ENCODE data around the gene RNF141.

Gene RNF141

DNA sequence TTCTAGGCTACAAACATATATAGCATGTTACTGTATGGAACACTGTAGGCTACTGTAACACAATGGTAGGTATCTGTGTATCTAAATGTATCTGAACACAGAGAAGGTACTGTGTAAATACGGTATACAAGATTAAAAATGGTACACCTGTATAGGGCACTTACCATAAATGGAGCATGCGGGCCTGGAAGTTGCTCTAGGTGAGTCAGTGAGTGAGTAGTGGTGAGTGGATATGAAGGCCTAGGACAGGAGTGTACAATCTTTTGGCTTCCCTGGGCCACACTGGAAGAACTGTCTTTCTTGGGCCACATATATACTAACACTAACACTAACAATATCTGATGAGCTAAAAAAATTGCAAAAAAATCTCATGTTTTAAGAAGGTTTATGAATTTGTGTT, 21.4 kb downstream of the RNF141 start:
- DNase-seq, result no peak

DNA sequence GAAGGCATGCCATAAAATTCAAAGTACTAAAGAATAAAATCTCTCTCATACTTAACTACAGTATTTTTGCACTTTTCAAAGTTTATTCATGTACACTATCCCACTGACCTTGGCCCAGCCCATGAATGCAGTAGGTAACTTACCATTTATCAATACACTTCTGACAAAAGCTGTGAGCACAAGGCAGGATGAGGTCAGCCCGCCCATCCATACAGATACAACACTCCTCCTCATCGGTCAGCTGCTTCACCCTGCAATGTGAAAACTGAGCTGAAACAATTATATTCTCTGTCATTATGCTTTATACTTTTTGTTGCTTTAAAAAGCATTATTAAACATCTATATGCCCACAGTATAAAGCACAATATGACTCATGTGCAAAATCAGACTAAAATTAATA, 22.1 kb downstream of the RNF141 start:
- DNase-seq, result no peak

DNA sequence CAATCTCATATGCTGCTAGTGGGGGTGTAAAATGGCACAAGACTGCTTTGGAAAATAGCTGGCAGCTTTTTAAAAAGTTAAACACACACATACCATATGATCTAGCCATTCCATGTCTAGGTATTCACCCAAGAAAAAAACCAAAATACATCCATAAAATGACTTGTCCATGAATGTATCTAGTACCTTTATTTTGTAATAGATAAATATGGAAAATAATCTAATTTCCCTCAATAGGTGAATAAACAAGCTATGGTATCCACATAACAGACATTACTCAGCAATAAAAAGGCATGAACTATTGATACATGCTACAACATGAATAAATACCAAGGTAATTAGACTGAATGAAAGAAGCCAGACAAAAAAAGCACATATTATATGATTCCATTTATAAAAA, 22.9 kb downstream of the RNF141 start:
- DNase-seq, result no peak

DNA sequence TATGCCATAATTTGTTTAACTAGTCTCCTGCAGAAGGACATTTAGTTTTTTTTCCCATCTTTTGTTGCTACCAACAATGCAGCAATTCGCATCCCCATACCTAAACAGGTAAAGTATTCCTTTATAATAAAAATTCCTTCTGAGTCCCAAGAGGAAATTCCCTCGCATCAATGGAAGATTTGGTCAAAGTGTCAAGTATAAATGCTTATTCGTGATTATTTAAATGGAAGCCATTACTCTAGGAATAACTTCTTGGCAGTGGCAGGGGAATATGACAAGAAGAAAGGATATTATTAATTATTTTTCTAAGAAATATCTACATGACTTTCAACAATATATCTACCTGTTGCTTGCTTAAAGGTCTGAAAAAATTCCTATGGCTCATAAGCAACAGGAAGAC, 25.6 kb downstream of the RNF141 start:
- no peak for DNase-seq

DNA sequence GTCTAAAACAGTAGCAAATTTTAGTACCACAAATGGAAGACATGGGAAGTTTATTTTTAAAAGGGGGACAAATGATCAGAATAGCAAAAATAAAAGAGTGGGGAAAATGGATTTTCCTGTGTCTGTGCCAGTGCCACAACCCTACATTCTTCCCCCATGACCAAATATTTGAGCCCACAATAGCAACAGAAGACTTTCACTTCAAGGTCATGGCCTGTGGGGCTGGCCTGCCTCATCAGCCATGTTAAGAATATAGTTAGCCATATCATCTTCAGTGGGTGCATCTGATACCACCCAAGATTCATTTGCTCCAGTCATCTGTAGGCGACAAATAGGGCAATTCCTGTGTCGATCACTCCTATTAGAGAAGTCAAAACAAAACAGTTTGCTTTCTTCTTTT, 26.3 kb downstream of the RNF141 start:
- no peak for DNase-seq

DNA sequence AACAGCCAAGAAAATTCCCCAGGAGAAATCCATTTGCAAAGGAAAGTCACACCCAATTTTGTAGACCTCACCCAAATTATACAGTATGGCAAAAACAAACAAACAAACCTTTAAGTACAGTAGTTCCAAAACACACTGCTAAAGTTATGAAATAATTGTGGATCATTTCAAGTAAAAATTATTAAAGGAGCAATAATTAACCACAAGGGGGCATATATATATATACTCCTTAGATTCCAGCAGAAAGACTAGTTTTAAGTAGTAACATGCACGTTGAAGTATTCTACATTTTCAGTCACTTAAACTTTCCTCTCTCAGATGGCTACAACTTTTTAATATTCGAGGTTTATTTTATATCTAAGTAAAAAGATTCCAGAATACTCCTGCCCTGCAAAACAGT, 26.8 kb downstream of the RNF141 start:
- no peak for DNase-seq

DNA sequence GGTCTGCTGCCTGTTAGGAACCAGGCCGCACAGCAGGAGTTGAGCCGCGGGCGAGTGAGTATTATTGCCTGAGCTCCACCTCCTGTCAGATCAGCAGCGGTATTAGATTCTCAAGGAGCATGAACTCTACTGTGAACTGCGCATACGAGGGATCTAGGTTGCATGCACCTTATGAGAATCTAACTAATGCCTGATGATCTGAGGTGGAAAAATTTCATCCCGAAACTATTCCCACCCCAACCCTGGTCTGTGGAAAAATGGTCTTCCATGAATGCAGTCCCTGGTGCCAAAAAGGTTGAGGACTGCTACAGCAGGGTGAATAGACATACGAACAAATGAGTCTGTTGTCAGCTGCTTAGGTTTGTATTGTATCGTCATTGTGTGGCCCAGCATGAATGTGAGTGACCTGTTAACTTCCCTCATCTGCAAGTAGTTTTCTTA, 29.8 kb downstream of the RNF141 start:
- no peak for DNase-seq

DNA sequence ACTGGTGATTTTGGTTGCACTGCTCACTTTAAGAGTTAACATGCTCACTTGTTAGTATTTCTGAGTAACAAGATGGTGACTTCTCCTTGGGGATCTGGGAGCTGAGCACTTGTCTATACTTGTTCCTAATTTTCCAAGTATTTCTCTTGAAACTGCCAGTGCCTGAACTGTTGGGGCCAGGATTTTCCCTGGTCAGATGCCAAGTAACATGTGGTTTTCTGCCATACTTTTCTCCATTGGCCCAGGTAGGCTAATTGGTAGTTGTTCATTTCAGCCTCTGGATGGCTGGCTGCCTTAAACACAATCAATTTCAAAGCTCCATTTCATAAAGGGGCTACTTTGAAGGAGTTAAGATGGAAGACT, 35.0 kb downstream of the RNF141 start:
- DNase-seq, result no peak

DNA sequence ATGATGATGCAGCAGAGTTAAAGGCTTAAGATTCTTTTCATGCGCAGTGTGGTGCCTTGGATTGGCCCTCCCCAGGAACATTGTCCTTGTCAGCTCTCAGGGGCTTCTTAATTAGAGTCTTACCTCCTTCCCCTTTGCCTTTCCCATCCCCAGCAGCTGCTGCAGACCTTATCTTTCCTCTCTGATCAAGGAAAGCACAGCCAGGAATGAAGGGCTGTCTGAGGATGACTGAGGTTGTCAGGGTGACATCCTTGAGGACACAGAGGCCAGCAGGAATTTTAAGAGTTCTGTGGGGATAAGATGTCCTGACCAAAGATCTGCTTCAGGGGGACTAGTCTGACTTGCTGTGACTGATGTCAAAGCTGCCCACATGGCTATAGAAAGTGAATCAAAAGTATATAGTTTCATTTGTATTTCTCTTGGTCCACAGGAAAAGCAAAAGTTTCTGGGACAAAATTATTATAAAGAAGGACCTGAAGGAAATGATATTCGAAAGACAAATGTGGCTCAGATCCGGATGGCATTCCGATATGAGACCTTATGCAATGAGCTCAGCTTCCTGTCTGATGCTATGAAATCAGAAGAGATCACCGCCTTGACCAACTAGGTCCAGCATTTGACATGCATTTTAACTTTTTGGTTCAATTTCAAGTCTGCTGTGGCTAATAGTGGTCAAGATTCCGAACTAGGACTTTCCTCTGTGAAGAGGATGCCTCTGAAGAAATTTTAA, 35.5 kb downstream of the RNF141 start:
- no peak for DNase-seq

DNA sequence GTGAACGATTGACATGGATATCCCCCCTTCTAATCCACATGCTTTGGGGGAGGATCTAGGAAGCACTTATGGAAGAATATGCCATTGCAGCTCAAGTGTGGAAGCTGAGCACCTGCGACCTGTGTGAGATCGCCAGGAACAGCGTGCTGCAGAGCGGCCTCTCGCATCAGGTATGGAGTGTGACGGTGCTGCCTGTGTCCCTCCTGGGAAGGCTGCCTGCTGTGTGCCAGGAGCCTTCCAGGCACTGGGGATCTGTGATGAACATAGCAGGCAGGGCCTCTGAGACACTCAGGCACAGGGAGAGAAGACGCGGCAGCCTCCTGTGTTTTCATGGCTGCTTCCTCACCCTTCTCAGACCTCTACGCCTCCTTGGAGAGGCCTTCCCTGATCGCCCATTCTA, 36.5 kb downstream of the RNF141 start:
- DNase-seq, result no peak

DNA sequence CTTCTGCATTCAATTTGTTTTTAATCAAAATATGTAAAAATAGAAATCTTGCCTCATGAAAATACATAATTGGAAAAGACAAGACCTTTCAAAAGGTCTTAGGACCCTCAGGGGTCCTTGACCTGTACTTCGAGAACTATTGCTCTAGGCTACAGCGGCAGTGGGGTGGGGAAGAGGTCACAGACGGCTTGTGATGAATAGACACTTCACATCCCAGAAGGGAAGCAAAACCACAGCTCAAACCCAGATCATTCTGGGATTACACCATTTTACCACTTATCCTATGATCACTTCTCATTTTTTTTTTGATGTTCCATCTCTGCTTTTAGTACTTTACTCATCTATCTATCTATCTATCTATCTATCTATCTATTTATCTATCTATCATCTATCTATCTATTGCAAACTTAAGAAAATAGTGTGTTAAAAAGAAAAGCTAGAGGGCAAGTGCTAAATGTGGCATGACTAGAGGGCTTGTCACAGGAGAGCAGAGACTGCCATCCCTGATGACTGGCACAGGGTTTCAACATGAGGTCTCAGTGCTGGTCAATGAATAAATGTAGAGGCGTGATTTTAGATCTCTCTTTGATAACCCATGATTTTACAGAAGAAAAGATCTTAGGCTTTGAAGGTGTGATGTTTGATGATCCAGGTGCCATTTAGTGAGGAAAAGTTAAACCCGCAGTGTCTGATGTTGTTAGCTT, 37.1 kb downstream of the RNF141 start:
- DNase-seq, result no peak

DNA sequence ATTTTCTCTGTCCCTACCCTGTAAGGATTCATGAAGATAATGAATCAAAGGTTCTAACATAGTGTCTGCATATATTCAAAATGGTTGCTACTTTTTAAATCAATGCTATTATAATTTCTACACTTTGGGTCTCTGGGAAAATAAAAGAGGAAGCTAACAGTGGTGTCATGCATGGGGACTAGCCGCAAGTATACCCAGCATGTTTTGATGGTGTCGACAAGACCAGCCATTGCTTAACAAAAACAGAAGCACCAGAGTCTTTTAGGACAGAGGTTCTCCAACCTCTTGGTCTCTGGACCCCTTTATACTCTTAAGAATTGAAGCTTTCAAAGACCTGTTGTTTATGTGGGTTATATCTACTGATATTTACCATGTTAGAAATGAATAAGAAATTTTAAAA, 37.8 kb downstream of the RNF141 start:
- peak; percentile 23 for DNase-seq

DNA sequence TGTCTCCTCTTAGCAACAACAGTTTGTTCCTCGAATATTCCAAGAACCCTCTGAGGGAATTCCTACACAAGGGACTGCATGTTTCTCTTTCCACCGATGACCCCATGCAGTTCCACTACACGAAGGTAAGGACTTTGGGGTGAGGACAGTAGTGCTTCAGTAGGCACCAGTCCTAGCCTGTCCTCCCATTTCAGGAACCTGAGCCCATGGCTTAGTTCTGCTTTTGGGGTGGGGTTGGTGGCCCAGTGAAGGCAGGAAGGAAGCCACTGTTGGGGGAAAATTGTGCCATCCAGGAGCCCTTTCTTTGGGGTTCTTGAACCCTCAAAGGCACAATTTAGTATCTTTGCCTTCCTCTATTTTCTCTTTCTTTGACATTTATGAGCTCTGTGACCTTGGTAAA, 38.2 kb downstream of the RNF141 start:
- DNase-seq, result peak; percentile 36

DNA sequence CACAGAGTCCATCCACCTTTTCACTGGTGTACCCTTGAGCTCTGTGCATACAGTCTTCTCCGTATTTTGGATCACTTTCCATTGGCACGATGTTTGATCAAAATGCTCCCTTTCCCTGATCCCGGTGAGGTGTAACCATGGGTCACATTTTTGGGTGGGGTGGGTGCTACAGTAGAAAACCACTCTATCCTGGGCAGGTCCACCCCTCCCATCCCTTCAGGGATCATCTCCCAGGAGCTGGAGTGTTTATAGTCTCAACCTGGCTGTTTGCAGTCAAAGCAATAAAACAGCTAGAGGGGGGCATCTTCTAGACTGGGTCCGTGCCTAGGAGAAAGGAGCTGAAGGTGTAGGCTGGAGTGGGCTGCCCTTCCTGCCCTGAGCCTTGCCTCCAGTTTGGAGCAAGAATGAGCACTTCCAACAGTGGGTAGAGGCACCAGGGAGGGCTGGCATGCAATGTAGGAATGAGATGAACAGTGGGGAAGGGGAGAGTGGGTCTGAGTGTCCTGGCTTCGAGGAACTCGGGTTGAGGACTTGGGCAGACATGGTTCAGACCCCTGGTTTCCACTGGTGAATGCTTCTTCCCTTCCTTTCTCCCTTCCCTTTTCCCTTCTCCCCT, 38.8 kb downstream of the RNF141 start:
- DNase-seq, result no peak

DNA sequence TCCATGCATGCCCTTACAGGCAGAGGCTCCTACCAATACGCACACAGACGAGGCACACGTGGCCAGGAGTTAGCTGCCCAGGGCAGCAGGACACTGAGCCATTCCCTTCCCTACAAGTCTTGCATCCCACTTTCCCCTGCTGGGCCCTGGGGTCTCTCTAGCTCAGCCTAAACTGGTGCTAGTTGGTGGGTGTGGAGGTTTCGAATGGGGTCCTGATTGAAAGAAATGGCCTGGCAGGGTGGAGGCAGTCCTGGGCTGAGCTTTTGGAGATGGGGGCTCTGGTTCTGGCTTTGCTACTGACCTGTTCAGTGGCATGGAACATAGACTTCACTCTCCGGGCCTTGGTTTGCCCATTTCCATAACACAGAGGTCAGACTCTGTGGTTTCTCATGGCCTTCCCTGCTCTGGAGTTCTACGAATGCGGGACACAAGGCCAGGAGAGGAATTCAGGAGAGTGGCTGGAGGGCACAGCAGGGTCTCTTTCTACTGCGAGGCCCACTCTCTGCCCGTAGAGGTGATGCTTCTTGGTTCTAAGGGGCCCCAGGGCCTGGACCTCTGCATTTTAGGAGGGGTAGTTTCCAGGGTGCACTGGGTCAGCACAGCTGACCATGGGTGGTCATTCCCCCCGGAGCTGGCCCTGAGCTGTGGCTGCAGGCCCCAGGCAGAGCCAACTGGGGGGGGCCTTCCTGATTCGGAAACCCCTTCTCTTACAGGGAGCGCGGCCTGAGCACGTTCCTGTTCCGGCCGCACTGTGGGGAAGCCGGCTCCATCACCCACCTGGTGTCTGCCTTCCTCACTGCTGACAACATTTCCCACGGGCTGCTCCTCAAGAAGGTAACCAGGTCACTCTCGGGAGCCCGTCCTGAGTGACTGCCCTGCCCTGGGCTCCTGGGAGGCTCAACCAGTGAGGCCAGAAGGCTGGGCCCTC, 40.0 kb downstream of the RNF141 start:
- DNase-seq, result no peak

DNA sequence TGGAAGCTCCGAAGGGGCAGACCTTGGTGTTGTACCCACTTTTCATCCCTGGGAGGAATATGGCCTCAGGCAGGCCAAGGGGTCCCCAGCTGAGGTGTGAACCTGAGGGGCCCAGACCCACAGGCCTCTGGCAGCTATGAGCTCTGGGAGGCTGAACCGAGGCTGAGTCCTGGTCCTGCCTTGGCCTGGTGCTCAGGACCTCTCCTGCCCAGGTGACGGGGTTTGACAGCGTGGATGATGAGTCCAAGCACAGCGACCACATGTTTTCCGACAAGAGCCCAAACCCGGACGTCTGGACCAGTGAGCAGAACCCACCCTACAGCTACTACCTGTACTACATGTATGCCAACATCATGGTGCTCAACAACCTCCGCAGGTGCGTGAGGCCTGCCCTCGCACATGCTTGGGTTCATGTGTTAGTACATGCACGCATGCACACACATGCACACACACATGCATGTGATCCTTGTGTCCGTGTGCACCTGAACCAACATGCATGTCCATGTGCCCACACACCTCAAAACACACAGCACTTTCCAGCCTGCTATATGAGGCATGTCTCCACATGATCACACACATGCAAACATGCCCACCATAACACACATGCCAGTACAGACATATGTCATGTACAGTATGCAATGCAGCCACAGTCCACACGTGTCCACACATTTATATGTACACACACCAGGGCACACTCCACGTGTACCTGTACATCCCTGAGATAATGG, 40.9 kb downstream of the RNF141 start:
- no peak for DNase-seq

DNA sequence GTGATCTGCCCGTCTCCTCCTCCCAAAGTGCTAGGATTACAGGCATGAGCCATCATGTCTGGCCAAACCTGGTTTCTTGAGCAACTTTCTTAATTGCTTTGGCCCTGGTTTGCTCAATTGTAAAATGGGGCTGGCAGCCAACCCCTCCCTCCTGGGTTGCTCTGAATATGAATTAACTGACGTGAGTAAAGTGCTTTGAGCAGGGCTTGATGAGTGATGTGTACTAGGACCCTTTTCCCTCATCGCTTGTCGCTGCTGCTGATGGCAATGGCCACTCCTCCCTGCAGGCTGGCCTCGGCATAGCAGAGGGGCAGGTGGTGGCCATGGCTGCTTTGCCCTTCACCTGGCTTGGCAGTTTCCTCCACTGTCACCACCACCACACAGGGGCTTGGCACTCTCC, 41.5 kb downstream of the RNF141 start:
- DNase-seq, result no peak

DNA sequence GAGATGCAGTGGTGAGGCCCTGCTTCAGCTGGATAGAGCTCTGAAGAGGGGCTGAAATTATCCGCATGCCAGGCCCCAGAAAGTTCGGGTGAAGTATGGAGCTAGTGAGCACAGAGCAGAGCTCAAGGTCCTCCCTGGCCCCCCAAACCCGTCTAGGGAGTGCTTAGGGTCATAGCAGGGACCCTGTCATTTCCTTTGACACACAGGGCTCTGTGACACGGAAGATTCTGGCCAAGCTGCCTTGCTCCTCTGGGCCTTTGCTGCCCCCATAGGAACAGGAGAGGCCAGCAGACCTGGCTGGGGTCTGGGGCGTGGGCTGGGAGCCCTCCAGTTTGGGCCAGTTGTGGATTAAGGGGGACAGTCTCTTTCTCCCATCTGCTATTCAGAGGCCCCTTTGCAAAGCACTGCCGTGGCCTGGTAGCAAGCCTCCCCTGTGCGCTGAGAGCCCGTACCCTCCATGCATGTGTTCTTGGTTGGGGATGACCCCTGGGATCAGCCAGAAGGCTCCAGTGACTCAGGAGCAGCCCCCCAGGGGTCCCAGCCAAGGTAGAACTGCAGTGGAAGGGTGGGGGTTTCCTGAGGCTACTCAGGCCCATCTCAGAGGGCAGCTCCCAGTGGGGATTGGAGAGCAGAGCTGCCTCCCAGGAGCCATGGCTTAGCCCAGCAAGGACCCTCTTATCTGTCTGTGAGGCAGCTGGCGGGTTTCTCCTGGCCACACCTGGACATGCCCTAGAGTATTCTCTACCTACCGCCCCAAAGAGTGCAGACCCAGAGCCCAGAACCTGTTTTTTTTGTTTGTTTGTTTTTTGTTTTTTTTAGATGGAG, 42.3 kb downstream of the RNF141 start:
- DNase-seq, result no peak

DNA sequence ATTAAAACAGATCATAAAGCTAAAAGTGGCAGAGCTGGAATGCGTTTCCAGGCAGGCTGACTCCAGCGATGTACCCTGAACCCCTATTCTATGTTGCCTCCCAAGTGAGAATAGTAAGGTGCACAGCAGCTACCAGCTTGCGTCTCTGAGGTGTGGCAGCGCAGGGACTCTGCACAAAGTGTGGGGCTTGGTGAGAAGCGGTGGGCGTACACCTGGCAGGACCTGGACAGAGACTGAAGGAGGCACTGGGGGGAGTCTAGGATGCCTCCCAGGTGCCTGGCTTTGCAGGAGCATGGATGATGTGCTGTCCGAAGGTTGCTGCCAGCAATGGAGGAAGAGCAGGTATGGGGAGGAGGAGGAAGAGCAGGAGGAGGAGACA, 43.0 kb downstream of the RNF141 start:
- DNase-seq, result no peak

DNA sequence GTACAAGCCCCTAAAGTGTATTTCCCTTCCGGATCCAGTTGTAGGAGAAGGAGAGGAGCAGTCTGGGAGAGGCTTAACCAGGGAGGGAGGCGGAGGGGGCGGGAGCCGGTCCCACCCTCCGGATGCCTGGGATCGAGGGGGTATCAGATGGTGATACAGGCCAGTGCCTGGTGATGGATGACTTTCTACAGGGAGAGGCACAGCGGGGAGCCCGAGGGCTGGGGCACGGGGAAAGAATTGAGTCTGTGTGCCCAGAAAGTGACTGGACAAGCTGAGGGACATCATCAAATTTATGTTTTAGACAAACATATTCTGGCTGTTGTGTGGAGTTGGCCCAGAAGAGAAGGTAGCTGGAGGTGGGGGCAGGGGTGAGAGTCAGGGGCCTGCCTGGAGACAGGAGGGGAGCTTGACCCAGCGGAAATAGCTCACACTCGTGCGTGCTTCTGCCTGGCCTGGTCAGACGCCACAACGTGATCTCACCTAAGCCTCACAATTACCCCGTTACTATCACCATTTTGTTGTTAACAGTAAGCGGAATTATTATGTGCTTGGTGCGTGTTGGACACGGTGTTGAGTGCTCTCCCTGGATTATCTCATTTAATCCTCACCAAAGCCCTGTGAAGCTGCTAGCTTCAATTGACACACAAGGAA, 43.5 kb downstream of the RNF141 start:
- DNase-seq, result no peak

DNA sequence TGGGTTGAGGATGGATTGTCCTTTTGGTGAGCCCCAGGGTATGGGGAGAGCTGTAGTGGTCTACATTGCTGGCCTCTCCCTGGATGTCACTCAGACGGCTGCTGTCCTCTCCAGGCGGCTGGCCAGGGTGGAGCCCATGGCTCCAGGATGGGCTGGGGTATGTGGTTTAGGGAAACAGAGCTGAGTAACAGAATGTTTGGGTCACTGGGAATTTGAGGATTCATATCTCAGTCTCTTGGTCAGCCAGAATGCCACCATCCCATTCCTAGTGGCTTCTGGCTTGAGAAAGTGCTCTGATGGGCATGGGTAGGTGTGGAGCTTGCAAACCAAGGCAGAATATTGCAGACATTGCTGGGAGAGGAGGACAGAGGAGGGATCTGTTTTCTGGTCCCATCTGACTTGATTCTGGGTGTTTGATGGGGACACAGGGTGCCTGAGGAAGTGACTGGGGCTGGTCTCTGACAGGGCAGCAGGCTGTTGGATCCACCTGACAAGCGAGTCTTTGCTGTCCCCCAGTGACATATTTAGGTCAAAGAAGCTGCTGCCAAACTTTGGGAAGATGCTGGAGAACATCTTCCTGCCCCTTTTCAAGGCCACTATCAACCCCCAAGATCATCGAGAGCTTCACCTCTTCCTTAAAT, 44.6 kb downstream of the RNF141 start:
- DNase-seq, result no peak
